D721Med (cell line): ENCODE measurements around the gene ABLIM3.

Experiments used
- DNase-seq: peaks from one replicate; pipeline ENCODE4 v3.0.0; 2011; ENCODE audit warnings: low spot score; ENCODE audit not compliant: insufficient read length
- FAIRE-seq: peaks from 2 replicates; lab custom pipeline; 2011; peaks lifted over from hg19 to GRCh38; lab: Jason Lieb, UNC
- TF ChIP-seq, protein P1 (sequence below): IDR thresholded peaks from 2 replicates; pipeline ENCODE4 v1.5.1; 2012; ENCODE audit warnings: mild to moderate bottlenecking, control low read depth; ENCODE audit not compliant: insufficient read depth; ENCODE audit errors: missing control alignments

Gene ABLIM3

GRCh38 chr5:149280802-149281201 lies 139.5 kb downstream of the ABLIM3 start:
- TF ChIP-seq, protein P1, sequence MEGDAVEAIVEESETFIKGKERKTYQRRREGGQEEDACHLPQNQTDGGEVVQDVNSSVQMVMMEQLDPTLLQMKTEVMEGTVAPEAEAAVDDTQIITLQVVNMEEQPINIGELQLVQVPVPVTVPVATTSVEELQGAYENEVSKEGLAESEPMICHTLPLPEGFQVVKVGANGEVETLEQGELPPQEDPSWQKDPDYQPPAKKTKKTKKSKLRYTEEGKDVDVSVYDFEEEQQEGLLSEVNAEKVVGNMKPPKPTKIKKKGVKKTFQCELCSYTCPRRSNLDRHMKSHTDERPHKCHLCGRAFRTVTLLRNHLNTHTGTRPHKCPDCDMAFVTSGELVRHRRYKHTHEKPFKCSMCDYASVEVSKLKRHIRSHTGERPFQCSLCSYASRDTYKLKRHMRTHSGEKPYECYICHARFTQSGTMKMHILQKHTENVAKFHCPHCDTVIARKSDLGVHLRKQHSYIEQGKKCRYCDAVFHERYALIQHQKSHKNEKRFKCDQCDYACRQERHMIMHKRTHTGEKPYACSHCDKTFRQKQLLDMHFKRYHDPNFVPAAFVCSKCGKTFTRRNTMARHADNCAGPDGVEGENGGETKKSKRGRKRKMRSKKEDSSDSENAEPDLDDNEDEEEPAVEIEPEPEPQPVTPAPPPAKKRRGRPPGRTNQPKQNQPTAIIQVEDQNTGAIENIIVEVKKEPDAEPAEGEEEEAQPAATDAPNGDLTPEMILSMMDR = no peak
- no peak for DNase-seq
- no peak for FAIRE-seq

GRCh38 chr5:149282027-149282965 lies 141.0 kb downstream of the ABLIM3 start:
- FAIRE-seq (no peak), DNase-seq (no peak)
- TF ChIP-seq, protein P1 = no peak

GRCh38 chr5:149282966-149283332 lies 141.7 kb downstream of the ABLIM3 start:
- no peak for FAIRE-seq
- DNase-seq = no peak
- TF ChIP-seq, protein P1 = no peak

- TF ChIP-seq, protein P1 = no peak
- FAIRE-seq (no peak), DNase-seq (no peak)
Measured at GRCh38 chr5:149283626-149284480, 142.6 kb downstream of the ABLIM3 start.

GRCh38 chr5:149284501-149284900 lies 143.2 kb downstream of the ABLIM3 start:
- no peak for FAIRE-seq

GRCh38 chr5:149285153-149285552 lies 143.9 kb downstream of the ABLIM3 start:
- DNase-seq = no peak
- FAIRE-seq = no peak
- TF ChIP-seq, protein P1 = no peak

More at GRCh38 chr5:149284501-149284900, 143.2 kb downstream of the ABLIM3 start:
- DNase-seq = no peak
- TF ChIP-seq, protein P1 = no peak
